ENCODE results near the gene MTERF2.

The MTERF2 gene

DNA sequence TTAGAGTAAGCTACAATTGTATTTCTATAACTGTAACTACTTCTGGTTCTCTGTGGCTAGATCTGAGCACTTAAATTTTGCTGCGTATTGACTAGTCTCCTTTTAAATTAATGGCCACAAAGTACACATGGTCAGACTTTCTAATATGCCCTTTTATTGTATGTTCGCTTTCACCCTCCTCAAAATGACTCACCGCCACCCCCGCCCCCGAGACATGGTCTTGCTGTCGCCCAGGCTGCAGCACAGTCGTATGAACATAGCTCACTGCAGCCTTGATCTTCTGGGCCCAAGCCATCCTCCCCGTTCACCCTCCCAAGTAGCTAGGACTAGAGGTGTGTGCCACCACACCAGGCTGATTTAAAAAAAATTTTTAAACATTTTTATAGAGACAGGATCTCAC, 11.8 kb downstream of the MTERF2 start:
- no peak for TF ChIP-seq TAF1 (IDR thresholded peaks at IDR 0.05; ENCODE audit: low read depth)
- TF ChIP-seq REST (IDR thresholded peaks at IDR 0.05; ENCODE audit: low read depth): no peak
- TF ChIP-seq CEBPB (IDR thresholded peaks at IDR 0.05): no peak
- no peak for TF ChIP-seq CREB1 (IDR thresholded peaks at IDR 0.05; ENCODE audit: low read depth)
- TF ChIP-seq EP300 (IDR thresholded peaks at IDR 0.05; ENCODE audit: borderline replicate concordance): no peak
- no peak for TF ChIP-seq ZBTB7A (IDR thresholded peaks at IDR 0.05; ENCODE audit: low read depth)
- no peak for TF ChIP-seq NFIC (IDR thresholded peaks at IDR 0.05)
- no peak for TF ChIP-seq USF1 (IDR thresholded peaks at IDR 0.05)

DNA sequence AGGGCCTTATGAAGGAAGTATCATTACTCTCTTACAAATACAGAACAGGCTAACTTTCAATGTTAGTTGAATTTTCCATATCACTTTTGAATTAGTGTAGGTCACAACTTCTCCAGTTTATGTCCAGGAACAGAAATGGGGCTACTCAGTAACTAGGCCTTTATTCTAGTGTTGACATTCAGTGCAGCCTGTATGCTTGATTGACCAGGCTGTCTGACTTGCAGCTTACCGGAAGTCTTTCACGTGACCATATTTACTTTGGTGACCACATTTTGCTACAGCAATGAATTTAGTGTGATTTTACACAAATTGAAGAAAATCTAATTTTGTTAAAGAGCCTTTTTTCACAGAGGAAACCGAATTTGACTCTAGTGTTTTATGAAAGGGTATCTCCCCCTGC, 12.4 kb downstream of the MTERF2 start:
- TF ChIP-seq CEBPB (IDR thresholded peaks at IDR 0.05): no peak
- no peak for TF ChIP-seq RAD21 (IDR thresholded peaks at IDR 0.05; ENCODE audit: low read depth)
- no peak for TF ChIP-seq TEAD4 (IDR thresholded peaks at IDR 0.05)

GRCh38 chr12:106973545-106973944, 13.4 kb downstream of the MTERF2 start:
- TF ChIP-seq ZBTB7A (IDR thresholded peaks at IDR 0.05; ENCODE audit: low read depth): no peak
- no peak for TF ChIP-seq CREB1 (IDR thresholded peaks at IDR 0.05; ENCODE audit: low read depth)
- no peak for TF ChIP-seq TAF1 (IDR thresholded peaks at IDR 0.05; ENCODE audit: low read depth)
- no peak for TF ChIP-seq EGR1 (IDR thresholded peaks at IDR 0.05)
- no peak for TF ChIP-seq RAD21 (IDR thresholded peaks at IDR 0.05; ENCODE audit: low read depth)
- no peak for TF ChIP-seq FOXM1 (IDR thresholded peaks at IDR 0.05; ENCODE audit: borderline replicate concordance, low read depth)
- no peak for TF ChIP-seq REST (IDR thresholded peaks at IDR 0.05; ENCODE audit: low read depth)
- no peak for TF ChIP-seq YY1 (IDR thresholded peaks at IDR 0.05; ENCODE audit: low read depth)
- TF ChIP-seq TEAD4 (IDR thresholded peaks at IDR 0.05): no peak
- TF ChIP-seq, protein P1, sequence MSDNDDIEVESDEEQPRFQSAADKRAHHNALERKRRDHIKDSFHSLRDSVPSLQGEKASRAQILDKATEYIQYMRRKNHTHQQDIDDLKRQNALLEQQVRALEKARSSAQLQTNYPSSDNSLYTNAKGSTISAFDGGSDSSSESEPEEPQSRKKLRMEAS (IDR thresholded peaks at IDR 0.05): no peak
- TF ChIP-seq TCF12 (IDR thresholded peaks at IDR 0.05; ENCODE audit: low read depth): no peak

- TF ChIP-seq TCF12 (IDR thresholded peaks at IDR 0.05; ENCODE audit: low read depth) (no peak), ZBTB7A (IDR thresholded peaks at IDR 0.05; ENCODE audit: low read depth) (no peak)
Measured at GRCh38 chr12:106971065-106971464, 15.9 kb downstream of the MTERF2 start.

- TF ChIP-seq REST (IDR thresholded peaks at IDR 0.05; ENCODE audit: low read depth): no peak
- TF ChIP-seq EP300 (IDR thresholded peaks at IDR 0.05; ENCODE audit: borderline replicate concordance): no peak
- TF ChIP-seq NFIC (IDR thresholded peaks at IDR 0.05): no peak
- no peak for TF ChIP-seq TEAD4 (IDR thresholded peaks at IDR 0.05)
- TF ChIP-seq YY1 (IDR thresholded peaks at IDR 0.05; ENCODE audit: low read depth): no peak
- TF ChIP-seq CEBPB (IDR thresholded peaks at IDR 0.05): no peak
- no peak for TF ChIP-seq EGR1 (IDR thresholded peaks at IDR 0.05)
- no peak for TF ChIP-seq ZBTB7A (IDR thresholded peaks at IDR 0.05; ENCODE audit: low read depth)
- TF ChIP-seq, protein P1 (IDR thresholded peaks at IDR 0.05): no peak
- no peak for TF ChIP-seq USF1 (IDR thresholded peaks at IDR 0.05)
- TF ChIP-seq TCF12 (IDR thresholded peaks at IDR 0.05; ENCODE audit: low read depth): no peak
- TF ChIP-seq CREB1 (IDR thresholded peaks at IDR 0.05; ENCODE audit: low read depth): no peak
- no peak for TF ChIP-seq TAF1 (IDR thresholded peaks at IDR 0.05; ENCODE audit: low read depth)
- TF ChIP-seq FOXM1 (IDR thresholded peaks at IDR 0.05; ENCODE audit: borderline replicate concordance, low read depth): no peak
- no peak for TF ChIP-seq RAD21 (IDR thresholded peaks at IDR 0.05; ENCODE audit: low read depth)
Measured at GRCh38 chr12:106964526-106964925, 22.4 kb downstream of the MTERF2 start.

All from Ishikawa (cell line).